Activated B cell treated with CpG ODN at 0.5 μM for 24 hours (primary cell): ENCODE results near the gene DHODH. TPM values are rescaled to one million over a fixed set of nuclear protein-coding genes. Genes with fewer than 3 reads are reported as not detected.

Experiments
- ATAC-seq: fragments of 200-7000 bp; cut with Tn5 transposase; one replicate; pipeline ENCODE4 v1.10.0; 2021; ENCODE audit warnings: low read depth, mild to moderate bottlenecking, moderate library complexity
- CTCF ChIA-PET: fragments of 350-600 bp; sonication (Branson Sonifier 250); formaldehyde crosslinking; loops from one replicate; lab custom pipeline; 2021; ENCODE audit warnings: antibody characterized with exemption; lab: Charles Lee
- POLR2A ChIA-PET: fragments of 350-600 bp; sonication (Branson Sonifier 250); formaldehyde crosslinking; loops from one replicate; lab custom pipeline; 2021; ENCODE audit warnings: antibody characterized with exemption; lab: Charles Lee
- DNase-seq: peaks from one replicate; pipeline ENCODE4 v3.0.0; 2022
- H3K27ac Mint-ChIP-seq: one replicate; pipeline ENCODE4 v1.8.0; 2020; ENCODE audit warnings: mixed read lengths
- H3K27me3 Mint-ChIP-seq: one replicate; pipeline ENCODE4 v1.8.0; 2021; ENCODE audit warnings: mixed read lengths
- H3K36me3 Mint-ChIP-seq: one replicate; pipeline ENCODE4 v1.8.0; 2021; ENCODE audit warnings: low read depth, mixed read lengths
- H3K4me1 Mint-ChIP-seq: one replicate; pipeline ENCODE4 v1.8.0; 2021; ENCODE audit warnings: mixed read lengths
- H3K4me3 Mint-ChIP-seq: one replicate; pipeline ENCODE4 v1.8.0; 2020; ENCODE audit warnings: mild to moderate bottlenecking, mixed read lengths
- H3K9me3 Mint-ChIP-seq: one replicate; pipeline ENCODE4 v1.8.0; 2020; ENCODE audit warnings: mixed read lengths
- intact Hi-C: fragments of 100-400 bp; cut with micrococcal nuclease; formaldehyde crosslinking; loops from one replicate; pipeline ENCODE4 v1.15.1; 2024
- total RNA-seq: library from RNA; stranded (reverse); gene quantifications from 2 replicates; pipeline ENCODE4 v1.2.3, GENCODE V29; 2022
- TF ChIP-seq, protein P1 (sequence below): fragments of 200-600 bp; IDR thresholded peaks from one replicate; pipeline ENCODE4 v1.8.0; 2022; ENCODE audit warnings: antibody characterized with exemption, mild to moderate bottlenecking

Gene DHODH
- total RNA-seq, 1 donor from 2014 or later = 12.0 TPM

DNA sequence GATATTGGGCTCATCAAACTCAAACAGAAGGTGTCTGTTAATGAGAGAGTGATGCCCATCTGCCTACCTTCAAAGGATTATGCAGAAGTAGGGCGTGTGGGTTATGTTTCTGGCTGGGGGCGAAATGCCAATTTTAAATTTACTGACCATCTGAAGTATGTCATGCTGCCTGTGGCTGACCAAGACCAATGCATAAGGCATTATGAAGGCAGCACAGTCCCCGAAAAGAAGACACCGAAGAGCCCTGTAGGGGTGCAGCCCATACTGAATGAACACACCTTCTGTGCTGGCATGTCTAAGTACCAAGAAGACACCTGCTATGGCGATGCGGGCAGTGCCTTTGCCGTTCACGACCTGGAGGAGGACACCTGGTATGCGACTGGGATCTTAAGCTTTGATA lies 51.9 kb downstream of the DHODH start:
- no peaks in the 10 kb centered on the region for H3K27me3 Mint-ChIP-seq
- TF ChIP-seq, protein P1, sequence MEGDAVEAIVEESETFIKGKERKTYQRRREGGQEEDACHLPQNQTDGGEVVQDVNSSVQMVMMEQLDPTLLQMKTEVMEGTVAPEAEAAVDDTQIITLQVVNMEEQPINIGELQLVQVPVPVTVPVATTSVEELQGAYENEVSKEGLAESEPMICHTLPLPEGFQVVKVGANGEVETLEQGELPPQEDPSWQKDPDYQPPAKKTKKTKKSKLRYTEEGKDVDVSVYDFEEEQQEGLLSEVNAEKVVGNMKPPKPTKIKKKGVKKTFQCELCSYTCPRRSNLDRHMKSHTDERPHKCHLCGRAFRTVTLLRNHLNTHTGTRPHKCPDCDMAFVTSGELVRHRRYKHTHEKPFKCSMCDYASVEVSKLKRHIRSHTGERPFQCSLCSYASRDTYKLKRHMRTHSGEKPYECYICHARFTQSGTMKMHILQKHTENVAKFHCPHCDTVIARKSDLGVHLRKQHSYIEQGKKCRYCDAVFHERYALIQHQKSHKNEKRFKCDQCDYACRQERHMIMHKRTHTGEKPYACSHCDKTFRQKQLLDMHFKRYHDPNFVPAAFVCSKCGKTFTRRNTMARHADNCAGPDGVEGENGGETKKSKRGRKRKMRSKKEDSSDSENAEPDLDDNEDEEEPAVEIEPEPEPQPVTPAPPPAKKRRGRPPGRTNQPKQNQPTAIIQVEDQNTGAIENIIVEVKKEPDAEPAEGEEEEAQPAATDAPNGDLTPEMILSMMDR = no peak
- ChIA-PET POLR2A (no interaction called here), CTCF (no interaction called here)
- H3K36me3 Mint-ChIP-seq = peaks cover 2% of the 10 kb centered on the region
- no peak overlapping the region for H3K4me3 Mint-ChIP-seq
- ATAC-seq (no peak), DNase-seq (no peak)
- H3K9me3 Mint-ChIP-seq = no peaks in the 10 kb centered on the region
- intact Hi-C loops = no loop called here
- H3K4me1 Mint-ChIP-seq = no peaks in the 10 kb centered on the region
- H3K27ac Mint-ChIP-seq = no peak overlapping the region

DNA sequence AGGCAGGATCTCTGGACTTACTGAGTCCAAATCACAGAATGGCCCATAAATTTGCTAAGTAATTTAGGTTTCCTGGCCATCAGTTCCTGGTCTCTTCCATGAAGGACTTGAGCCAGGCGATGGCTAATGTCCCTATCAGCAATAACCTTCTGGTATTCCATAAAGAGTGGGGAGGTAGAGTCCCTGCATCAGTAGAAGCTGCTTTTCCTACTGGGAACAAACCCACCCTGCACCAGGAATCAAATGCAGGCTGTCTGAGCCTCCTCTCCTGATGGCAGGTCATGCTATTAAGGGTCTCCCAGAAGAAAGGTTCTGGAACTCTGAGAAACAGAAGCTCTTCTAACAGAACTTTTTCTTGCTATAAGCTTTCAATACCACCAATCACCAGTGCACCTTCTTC lies 53.0 kb downstream of the DHODH start:
- no peaks in the 10 kb centered on the region for H3K9me3 Mint-ChIP-seq
- CTCF ChIA-PET = no interaction called here

DNA sequence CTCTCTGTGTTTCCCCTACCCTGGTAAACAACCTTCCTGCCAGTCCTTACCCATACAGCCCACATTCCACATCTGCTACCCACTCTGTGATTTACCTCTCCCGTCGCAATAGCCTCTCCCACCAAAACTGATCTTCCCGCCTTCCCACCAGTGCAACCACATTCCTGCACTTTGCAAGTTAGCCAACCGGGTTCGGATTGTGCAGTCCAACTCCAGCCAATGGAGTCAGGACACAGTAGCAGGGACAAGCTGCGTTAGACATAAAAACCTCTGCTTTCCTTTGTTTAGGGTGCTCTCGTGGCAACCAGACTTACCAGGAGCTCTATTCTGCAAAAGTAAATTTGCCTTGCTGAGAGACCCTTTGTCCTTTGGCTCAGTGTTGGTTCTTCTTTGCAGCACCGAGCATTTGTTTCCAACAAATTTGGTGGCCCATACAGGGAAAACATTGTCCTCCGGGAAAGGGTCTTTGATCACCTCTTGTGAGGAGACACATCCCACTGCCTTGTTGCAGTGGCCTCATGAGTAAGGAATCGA lies 55.9 kb downstream of the DHODH start:
- POLR2A ChIA-PET = no interaction called here
- TF ChIP-seq, protein P1 = no peak
- Mint-ChIP-seq H3K36me3 (peaks cover 2% of the 10 kb centered on the region), H3K27ac (no peak overlapping the region), H3K9me3 (no peaks in the 10 kb centered on the region), H3K4me1 (no peaks in the 10 kb centered on the region), H3K27me3 (no peaks in the 10 kb centered on the region), H3K4me3 (no peak overlapping the region)
- CTCF ChIA-PET = no interaction called here
- ATAC-seq (no peak), DNase-seq (no peak)
- intact Hi-C loops = no loop called here

More for the DNA sequence above, 53.0 kb downstream of the DHODH start:
- no peak overlapping the region for H3K4me3 Mint-ChIP-seq
- TF ChIP-seq, protein P1 = no peak
- DNase-seq (no peak), ATAC-seq (no peak)
- no peaks in the 10 kb centered on the region for H3K4me1 Mint-ChIP-seq
- intact Hi-C loops = no loop called here
- POLR2A ChIA-PET = no interaction called here
- no peaks in the 10 kb centered on the region for H3K27me3 Mint-ChIP-seq
- H3K27ac Mint-ChIP-seq = no peak overlapping the region
- H3K36me3 Mint-ChIP-seq = peaks cover 2% of the 10 kb centered on the region

DNA sequence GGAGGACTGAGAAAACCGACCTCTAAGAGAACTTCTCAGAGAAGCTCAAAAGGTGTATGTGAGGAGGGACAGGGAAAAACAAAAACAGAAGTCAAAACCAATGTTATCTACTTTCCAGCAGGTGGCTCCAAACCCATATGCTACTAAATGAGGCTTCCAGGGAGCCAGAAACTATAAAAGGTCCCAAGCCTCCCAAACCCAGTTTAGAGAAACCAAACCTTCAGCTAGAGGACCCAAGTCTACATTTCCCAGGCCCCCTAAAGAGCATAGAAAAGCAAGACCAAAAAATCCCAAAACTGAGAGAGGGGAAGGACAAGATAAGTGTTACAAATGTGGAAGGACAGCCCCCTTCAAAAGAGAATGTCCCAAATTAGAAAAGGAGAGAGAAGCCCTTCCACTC lies 58.2 kb downstream of the DHODH start:
- DNase-seq (no peak), ATAC-seq (no peak)
- ChIA-PET CTCF (interaction anchor here (0.7 to 1.4 kb wide), 4 partner anchors 23 to 58 kb away, joined by 3 to 5 read pairs (median 4); no protein-coding TSS in a partner anchor), POLR2A (interaction anchor here (0.8 kb wide), 1 partner anchor 27 kb away, joined by 4 read pairs; the partner anchor contains the start of genes DHX38 and TXNL4B)
- Mint-ChIP-seq H3K36me3 (peaks cover 2% of the 10 kb centered on the region), H3K27ac (no peak overlapping the region), H3K4me3 (no peak overlapping the region), H3K9me3 (no peaks in the 10 kb centered on the region), H3K27me3 (no peaks in the 10 kb centered on the region), H3K4me1 (no peaks in the 10 kb centered on the region)
- TF ChIP-seq, protein P1 = no peak
- intact Hi-C loops = loop anchor here (1.0 to 5.0 kb wide), 2 partner anchors 33 to 1811 kb away; no protein-coding TSS in a partner anchor

DNA sequence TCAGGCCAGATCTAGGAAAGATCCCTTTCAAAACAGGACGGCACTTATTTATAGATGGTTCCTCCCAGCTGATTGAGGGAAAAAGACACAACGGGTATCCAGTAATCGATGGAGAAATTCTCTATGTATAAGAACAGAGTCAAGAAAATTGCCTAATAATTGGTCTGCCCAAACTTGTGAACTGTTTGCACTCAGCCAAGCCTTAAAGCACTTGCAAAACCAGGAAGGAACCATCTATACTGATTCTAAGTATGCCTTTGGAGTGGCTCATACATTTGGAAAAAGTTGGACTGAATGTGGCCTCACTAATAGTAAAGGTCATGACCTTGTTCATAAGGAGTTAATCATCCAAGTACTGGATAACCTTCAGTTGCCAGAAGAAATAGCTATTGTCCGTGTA lies 60.4 kb downstream of the DHODH start:
- intact Hi-C loops = loop anchor here (5.0 kb wide), 1 partner anchor 1808 kb away; no protein-coding TSS in a partner anchor
- Mint-ChIP-seq H3K9me3 (no peaks in the 10 kb centered on the region), H3K36me3 (peaks cover 2% of the 10 kb centered on the region), H3K4me1 (no peaks in the 10 kb centered on the region), H3K27me3 (no peaks in the 10 kb centered on the region), H3K4me3 (no peak overlapping the region), H3K27ac (no peak overlapping the region)
- DNase-seq (no peak), ATAC-seq (no peak)
- POLR2A ChIA-PET = no interaction called here
- CTCF ChIA-PET = interaction anchor here (1.1 kb wide), 1 partner anchor 30 kb away, joined by 5 read pairs; no protein-coding TSS in a partner anchor
- TF ChIP-seq, protein P1 = no peak
